Prostate gland (tissue), 2 donors: ENCODE data around the gene CORO6. TPM values are rescaled to one million over a fixed set of nuclear protein-coding genes. Genes with fewer than 3 reads are reported as not detected.

Source experiments
- DNase-seq: peaks from one replicate; pipeline ENCODE4 v3.0.0-alpha.2; 2019; ENCODE audit warnings: low spot score
- H3K27ac ChIP-seq, 2 donors: fragments of 200-600 bp; sonication (generic); 2 replicates each; pipeline ENCODE4 v1.5.1; 2017 to 2019
- H3K27me3 ChIP-seq: fragments of 200-600 bp; sonication (generic); replicated peaks from 2 replicates; pipeline ENCODE4 v1.5.1; 2019; ENCODE audit not compliant: insufficient read depth
- H3K36me3 ChIP-seq, 2 donors: fragments of 200-600 bp; sonication (generic); 1 replicate in 1 of 2; 2 replicates in 1 of 2; pipeline versions ENCODE4 v1.5.1 to v1.8.1; 2017 to 2019
- H3K4me1 ChIP-seq: fragments of 200-600 bp; sonication (generic); replicated peaks from 2 replicates; pipeline ENCODE4 v1.5.1; 2019
- H3K4me3 ChIP-seq, 2 donors: fragments of 200-600 bp; sonication (generic); 2 replicates each; pipeline ENCODE4 v1.5.1; 2017 to 2019
- H3K9me3 ChIP-seq: fragments of 200-600 bp; sonication (generic); 2 replicates; pipeline ENCODE4 v1.5.1; 2017
- POLR2A ChIP-seq: fragments of 450-650 bp; IDR thresholded peaks from one replicate; pipeline ENCODE4 v1.6.1; 2016; ENCODE audit warnings: antibody characterized with exemption, mild to moderate bottlenecking
- POLR2AphosphoS5 ChIP-seq: sonication (generic); formaldehyde crosslinking; IDR thresholded peaks from one replicate; pipeline ENCODE4 v1.6.1; 2017; ENCODE audit warnings: antibody characterized with exemption
- WGBS: methylation state at CpG from one replicate; pipeline ENCODE4 v1.1.5; 2018; 5-methylcytosine and 5-hydroxymethylcytosine counted together
- intact Hi-C: fragments of 100-400 bp; cut with DNase I; formaldehyde crosslinking; loops from one replicate; pipeline ENCODE4 v1.14.2; 2022
- total RNA-seq, 2 donors: library from RNA; depleted of rRNA; stranded (reverse); fragments of >200 nt; gene quantifications; one replicate each; pipeline ENCODE4 v1.1.0, GENCODE V29; 2016
- TF ChIP-seq, protein P1 (sequence below), 4 experiments: fragments of 200-600 bp in 2 of 4; fragments of 450-650 bp in 2 of 4; sonication (generic) in 2 of 4; IDR thresholded peaks; 1 replicate in 3 of 4; 2 replicates in 1 of 4; pipeline ENCODE4 v1.5.1; 2016 to 2019; ENCODE audit warnings: antibody characterized with exemption in 4 of 4, mild to moderate bottlenecking in 2 of 4, moderate library complexity in 2 of 4

Gene CORO6
- total RNA-seq, 2 donors from 2014 or later = 23.4 to 33.5 TPM

DNA sequence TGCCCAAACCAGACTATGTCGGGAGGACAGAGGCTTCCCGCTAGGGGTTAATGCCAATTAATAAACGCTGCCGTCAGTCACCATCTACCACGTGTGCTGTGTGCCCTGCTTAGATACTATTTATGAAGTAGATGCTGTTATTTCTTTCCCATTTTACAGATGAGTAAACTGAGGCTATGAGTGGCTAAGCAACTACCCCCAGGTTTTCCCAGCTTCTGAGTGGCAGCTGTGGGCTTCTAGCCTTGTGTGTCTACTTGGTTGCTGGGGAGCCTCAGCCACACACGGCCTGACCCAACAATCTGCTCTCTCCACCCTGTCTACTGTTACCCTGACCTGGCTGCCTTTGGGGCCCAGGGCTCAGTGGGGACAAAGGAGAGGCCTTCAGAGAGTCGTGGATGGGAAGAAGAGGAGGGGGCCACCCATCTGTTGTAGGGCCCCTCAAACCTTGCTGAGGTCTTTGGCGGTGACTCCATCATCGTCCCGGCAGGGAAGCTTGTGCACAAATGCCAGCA is 40.4 kb downstream of the CORO6 start:
- H3K4me1 ChIP-seq = no peaks in the 10 kb centered on the region
- WGBS = 67% methylated on average over 10 of the region's 10 CpGs

GRCh38 chr17:29581583-29582253 is 41.0 kb downstream of the CORO6 start:
- H3K4me1 ChIP-seq = no peaks in the 10 kb centered on the region
- H3K36me3 ChIP-seq = peaks cover 0 to 16% of the 10 kb centered on the region in 2 donors
- H3K4me3 ChIP-seq = no peak overlapping the region
- peak; percentile 55 for DNase-seq
- intact Hi-C loops = loop anchor here (5.0 to 10.0 kb wide), 2 partner anchors 196 to 523 kb away; no protein-coding TSS in a partner anchor
- H3K27ac ChIP-seq = no peak overlapping the region
- TF ChIP-seq POLR2A (no peak), POLR2AphosphoS5 (peak; percentile 31)
- TF ChIP-seq, protein P1, sequence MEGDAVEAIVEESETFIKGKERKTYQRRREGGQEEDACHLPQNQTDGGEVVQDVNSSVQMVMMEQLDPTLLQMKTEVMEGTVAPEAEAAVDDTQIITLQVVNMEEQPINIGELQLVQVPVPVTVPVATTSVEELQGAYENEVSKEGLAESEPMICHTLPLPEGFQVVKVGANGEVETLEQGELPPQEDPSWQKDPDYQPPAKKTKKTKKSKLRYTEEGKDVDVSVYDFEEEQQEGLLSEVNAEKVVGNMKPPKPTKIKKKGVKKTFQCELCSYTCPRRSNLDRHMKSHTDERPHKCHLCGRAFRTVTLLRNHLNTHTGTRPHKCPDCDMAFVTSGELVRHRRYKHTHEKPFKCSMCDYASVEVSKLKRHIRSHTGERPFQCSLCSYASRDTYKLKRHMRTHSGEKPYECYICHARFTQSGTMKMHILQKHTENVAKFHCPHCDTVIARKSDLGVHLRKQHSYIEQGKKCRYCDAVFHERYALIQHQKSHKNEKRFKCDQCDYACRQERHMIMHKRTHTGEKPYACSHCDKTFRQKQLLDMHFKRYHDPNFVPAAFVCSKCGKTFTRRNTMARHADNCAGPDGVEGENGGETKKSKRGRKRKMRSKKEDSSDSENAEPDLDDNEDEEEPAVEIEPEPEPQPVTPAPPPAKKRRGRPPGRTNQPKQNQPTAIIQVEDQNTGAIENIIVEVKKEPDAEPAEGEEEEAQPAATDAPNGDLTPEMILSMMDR (IDR thresholded peaks at IDR 0.05) = peak in 1 of 4 experiments; percentile 17
- no peaks in the 10 kb centered on the region for H3K9me3 ChIP-seq
- WGBS = 55% methylated on average over 19 of the region's 20 CpGs
- H3K27me3 ChIP-seq = no peaks in the 10 kb centered on the region

More for the DNA sequence above, 40.4 kb downstream of the CORO6 start:
- TF ChIP-seq POLR2A = no peak
- TF ChIP-seq, protein P1 (IDR thresholded peaks at IDR 0.05) = no peak
- no peak for TF ChIP-seq POLR2AphosphoS5
- Histone ChIP-seq H3K27ac (no peak overlapping the region), H3K4me3 (no peak overlapping the region), H3K36me3 (peaks cover 0 to 11% of the 10 kb centered on the region in 2 donors), H3K9me3 (no peaks in the 10 kb centered on the region), H3K27me3 (no peaks in the 10 kb centered on the region)
- no peak for DNase-seq
- intact Hi-C loops = loop anchor here (5.0 to 10.0 kb wide), 2 partner anchors 195 to 522 kb away; no protein-coding TSS in a partner anchor

DNA sequence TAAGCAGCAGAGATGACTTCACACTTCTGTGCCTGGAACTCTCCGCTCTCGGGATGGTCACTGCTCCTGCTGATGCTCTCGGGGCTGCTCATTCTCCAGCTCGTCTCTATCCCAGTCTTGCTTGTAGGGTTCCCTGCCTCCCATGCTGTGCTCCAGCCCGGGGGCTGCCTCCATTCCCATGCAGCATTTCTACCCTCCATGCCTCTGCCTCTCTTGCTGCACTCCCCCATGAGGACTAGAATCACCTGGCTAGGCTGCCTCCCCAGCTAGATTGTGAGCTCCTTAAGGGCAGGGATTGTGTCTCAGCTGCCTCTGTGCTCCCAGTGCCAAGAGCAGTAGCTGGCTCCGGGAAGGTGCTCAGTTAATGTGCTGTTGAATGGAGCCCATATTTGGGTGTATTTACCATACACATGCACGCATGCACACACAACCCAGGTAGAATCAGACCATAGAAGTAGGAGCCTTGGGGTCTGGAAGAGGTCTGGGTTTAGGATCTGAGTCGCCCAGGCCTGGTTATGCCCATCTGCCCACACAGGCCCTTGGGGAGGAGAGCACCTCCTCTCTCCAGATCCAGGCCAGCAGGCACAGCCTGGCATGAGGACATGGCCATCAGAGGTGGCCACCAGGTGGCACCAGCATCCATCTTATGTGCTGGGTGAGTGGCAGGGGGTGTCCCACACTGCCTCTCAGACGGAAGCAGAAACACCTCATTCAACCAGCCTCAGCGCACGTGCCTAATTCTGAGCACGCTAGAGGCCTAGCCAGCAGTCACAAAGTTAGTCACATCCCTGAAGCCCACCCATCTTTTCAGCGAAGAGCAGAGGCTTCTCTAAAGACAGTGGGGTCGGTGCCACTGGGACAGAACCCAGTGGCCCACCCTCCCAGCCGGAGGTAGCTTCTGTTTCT is 42.6 kb downstream of the CORO6 start:
- H3K9me3 ChIP-seq = no peaks in the 10 kb centered on the region
- no peak overlapping the region for H3K4me3 ChIP-seq
- intact Hi-C loops = loop anchor here (5.0 to 10.0 kb wide), 2 partner anchors 197 to 525 kb away; no protein-coding TSS in a partner anchor
- peaks cover 7 to 23% of the 10 kb centered on the region in 2 donors for H3K36me3 ChIP-seq
- TF ChIP-seq, protein P1 (IDR thresholded peaks at IDR 0.05) = peak; percentile 78 to 97 (median 90)
- TF ChIP-seq POLR2A (no peak), POLR2AphosphoS5 (peak; percentile 83)
- H3K27me3 ChIP-seq = no peaks in the 10 kb centered on the region
- DNase-seq = peak; percentile 85
- 61% methylated on average over 15 of the region's 15 CpGs for WGBS
- no peak overlapping the region for H3K27ac ChIP-seq
- no peaks in the 10 kb centered on the region for H3K4me1 ChIP-seq

- no peaks in the 10 kb centered on the region for H3K27me3 ChIP-seq
- DNase-seq = no peak
- no peaks in the 10 kb centered on the region for H3K9me3 ChIP-seq
- intact Hi-C loops = no loop called here
- 91% methylated on average over 14 of the region's 14 CpGs for WGBS
- peaks cover 7 to 23% of the 10 kb centered on the region in 2 donors for H3K36me3 ChIP-seq
- H3K4me3 ChIP-seq = no peak overlapping the region
- TF ChIP-seq POLR2AphosphoS5 = no peak
- TF ChIP-seq, protein P1 (IDR thresholded peaks at IDR 0.05) = no peak
- TF ChIP-seq POLR2A = no peak
- H3K27ac ChIP-seq = no peak overlapping the region
- H3K4me1 ChIP-seq = no peaks in the 10 kb centered on the region
These were observed 43.9 kb downstream of the CORO6 start for GRCh38 chr17:29578626-29579485.
